Ishikawa (cell line): ENCODE data around the gene ANKRD34C.

Experiments
- CEBPB ChIP-seq: IDR thresholded peaks from 2 replicates; pipeline ENCODE4 v1.6.1; 2012
- CREB1 ChIP-seq: IDR thresholded peaks from 2 replicates; pipeline ENCODE4 v1.6.1; 2012; ENCODE audit warnings: low read depth
- EGR1 ChIP-seq: IDR thresholded peaks from 2 replicates; pipeline ENCODE4 v1.6.1; 2012
- EP300 ChIP-seq: IDR thresholded peaks from 2 replicates; pipeline ENCODE4 v1.6.1; 2012; ENCODE audit warnings: borderline replicate concordance
- FOXM1 ChIP-seq: IDR thresholded peaks from 2 replicates; pipeline ENCODE4 v1.6.1; 2012; ENCODE audit warnings: low read depth, borderline replicate concordance
- MAX ChIP-seq: IDR thresholded peaks from 2 replicates; pipeline ENCODE4 v1.6.1; 2012
- NFIC ChIP-seq: IDR thresholded peaks from 2 replicates; pipeline ENCODE4 v1.6.1; 2012
- RAD21 ChIP-seq: IDR thresholded peaks from 2 replicates; pipeline ENCODE4 v1.6.1; 2012; ENCODE audit warnings: low read depth
- REST ChIP-seq: IDR thresholded peaks from 2 replicates; pipeline ENCODE4 v1.6.1; 2012; ENCODE audit warnings: low read depth, mild to moderate bottlenecking
- TAF1 ChIP-seq: IDR thresholded peaks from 2 replicates; pipeline ENCODE4 v1.6.1; 2012; ENCODE audit warnings: low read depth, mild to moderate bottlenecking
- TCF12 ChIP-seq: IDR thresholded peaks from 2 replicates; pipeline ENCODE4 v1.6.1; 2012; ENCODE audit warnings: low read depth
- TEAD4 ChIP-seq: IDR thresholded peaks from 2 replicates; pipeline ENCODE4 v1.6.1; 2012
- USF1 ChIP-seq: IDR thresholded peaks from 2 replicates; pipeline ENCODE4 v1.6.1; 2012
- YY1 ChIP-seq: IDR thresholded peaks from 2 replicates; pipeline ENCODE4 v1.6.1; 2012; ENCODE audit warnings: low read depth
- ZBTB7A ChIP-seq: IDR thresholded peaks from 2 replicates; pipeline ENCODE4 v1.6.1; 2012; ENCODE audit warnings: low read depth

Gene ANKRD34C

GRCh38 chr15:79248183-79248582 lies 34.3 kb upstream of the ANKRD34C start:
- TF ChIP-seq RAD21 (no peak), EGR1 (no peak), TEAD4 (no peak), REST (no peak), FOXM1 (no peak), MAX (no peak), YY1 (no peak), CEBPB (no peak), ZBTB7A (no peak), NFIC (no peak), TCF12 (no peak), EP300 (no peak), USF1 (no peak)

GRCh38 chr15:79257454-79257853 lies 25.1 kb upstream of the ANKRD34C start:
- TF ChIP-seq EP300 (no peak), TEAD4 (no peak), TCF12 (no peak), YY1 (peak; percentile 75), ZBTB7A (no peak), MAX (peak; percentile 55), CEBPB (no peak), USF1 (no peak), RAD21 (no peak), EGR1 (no peak), CREB1 (no peak), FOXM1 (no peak), TAF1 (no peak), NFIC (no peak), REST (no peak)

GRCh38 chr15:79261836-79262235 lies 20.7 kb upstream of the ANKRD34C start:
- no peak for TF ChIP-seq CREB1
- no peak for TF ChIP-seq CEBPB

GRCh38 chr15:79265167-79265566 lies 17.4 kb upstream of the ANKRD34C start:
- TF ChIP-seq CREB1 = no peak
- TF ChIP-seq MAX = no peak
- TF ChIP-seq CEBPB = no peak
- TF ChIP-seq USF1 = no peak
- TF ChIP-seq EGR1 = no peak
- no peak for TF ChIP-seq EP300
- TF ChIP-seq TCF12 = no peak
- TF ChIP-seq YY1 = no peak
- no peak for TF ChIP-seq TAF1
- TF ChIP-seq ZBTB7A = no peak
- TF ChIP-seq RAD21 = no peak
- TF ChIP-seq FOXM1 = no peak
- no peak for TF ChIP-seq NFIC
- TF ChIP-seq TEAD4 = no peak
- no peak for TF ChIP-seq REST
